Measurements from ENCODE around the gene TIMP2.

DNA sequence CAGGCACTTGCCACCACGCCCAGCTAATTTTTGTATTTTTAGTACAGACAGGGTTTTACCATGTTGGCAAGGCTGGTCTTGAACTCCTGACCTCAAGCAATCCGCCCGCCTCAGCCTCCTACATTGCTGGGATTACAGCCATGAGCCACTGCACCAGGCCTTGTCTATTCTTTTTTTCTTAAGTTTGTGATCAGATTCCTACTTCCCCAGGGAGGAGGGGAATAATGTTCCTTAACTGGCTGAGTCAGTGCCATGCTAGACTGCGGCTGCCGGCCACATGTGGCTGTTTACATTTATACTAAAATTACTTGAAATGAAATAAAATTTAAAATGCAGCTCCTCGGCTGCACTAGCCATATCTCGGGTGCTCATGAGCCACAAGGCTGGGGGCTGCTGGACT, 56.8 kb downstream of the TIMP2 start:
- TF ChIP-seq, protein P1, sequence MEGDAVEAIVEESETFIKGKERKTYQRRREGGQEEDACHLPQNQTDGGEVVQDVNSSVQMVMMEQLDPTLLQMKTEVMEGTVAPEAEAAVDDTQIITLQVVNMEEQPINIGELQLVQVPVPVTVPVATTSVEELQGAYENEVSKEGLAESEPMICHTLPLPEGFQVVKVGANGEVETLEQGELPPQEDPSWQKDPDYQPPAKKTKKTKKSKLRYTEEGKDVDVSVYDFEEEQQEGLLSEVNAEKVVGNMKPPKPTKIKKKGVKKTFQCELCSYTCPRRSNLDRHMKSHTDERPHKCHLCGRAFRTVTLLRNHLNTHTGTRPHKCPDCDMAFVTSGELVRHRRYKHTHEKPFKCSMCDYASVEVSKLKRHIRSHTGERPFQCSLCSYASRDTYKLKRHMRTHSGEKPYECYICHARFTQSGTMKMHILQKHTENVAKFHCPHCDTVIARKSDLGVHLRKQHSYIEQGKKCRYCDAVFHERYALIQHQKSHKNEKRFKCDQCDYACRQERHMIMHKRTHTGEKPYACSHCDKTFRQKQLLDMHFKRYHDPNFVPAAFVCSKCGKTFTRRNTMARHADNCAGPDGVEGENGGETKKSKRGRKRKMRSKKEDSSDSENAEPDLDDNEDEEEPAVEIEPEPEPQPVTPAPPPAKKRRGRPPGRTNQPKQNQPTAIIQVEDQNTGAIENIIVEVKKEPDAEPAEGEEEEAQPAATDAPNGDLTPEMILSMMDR (IDR thresholded peaks at IDR 0.05), result no peak
- TF ChIP-seq POLR2A (IDR thresholded peaks at IDR 0.05), result no peak
- no peak for TF ChIP-seq POLR2AphosphoS5 (IDR thresholded peaks at IDR 0.05)
- TF ChIP-seq EP300 (IDR thresholded peaks at IDR 0.05; ENCODE audit: low read depth), result no peak
